GM21825 (cell line): ENCODE results near the gene HDAC3.

Experiments
- ATAC-seq: cut with Tn5 transposase; IDR thresholded peaks from one replicate; pipeline ENCODE4 v1.9.1; 2021; ENCODE audit warnings: mild to moderate bottlenecking, moderate library complexity; ENCODE audit not compliant: unreplicated experiment

HDAC3 gene

GRCh38 chr5:141636413-141637122 lies at the start of gene HDAC3, which contains the start of gene RELL2:
TSS of gene HDAC3 (minus strand) at chr5:141636849. CDS start at chr5:141636790, 59 bp downstream.
TSS of gene RELL2 (plus strand) at chr5:141636997. CDS start at chr5:141638226, 1,229 bp downstream.
- ATAC-seq: peak; percentile 81

- no peak for ATAC-seq
These were observed 48.9 kb upstream of the HDAC3 start for GRCh38 chr5:141685591-141685990.

- ATAC-seq: no peak
These were observed 47.0 kb upstream of the HDAC3 start for GRCh38 chr5:141683596-141684141.

GRCh38 chr5:141681695-141682641 lies 45.3 kb upstream of the HDAC3 start, which contains the start of gene ARAP3:
TSS of gene ARAP3 (minus strand) at chr5:141682230. CDS start at chr5:141680486, 1,744 bp downstream.
- ATAC-seq: no peak

GRCh38 chr5:141681295-141681694 lies 44.6 kb upstream of the HDAC3 start:
- ATAC-seq: no peak

- no peak for ATAC-seq
These were observed 44.1 kb upstream of the HDAC3 start for GRCh38 chr5:141680751-141681201.

GRCh38 chr5:141680178-141680577 lies 43.5 kb upstream of the HDAC3 start:
- no peak for ATAC-seq

- ATAC-seq: no peak
These were observed 40.8 kb upstream of the HDAC3 start for GRCh38 chr5:141677415-141677814.

GRCh38 chr5:141675672-141676071 lies 39.0 kb upstream of the HDAC3 start:
- ATAC-seq: no peak

- no peak for ATAC-seq
These were observed 38.1 kb upstream of the HDAC3 start for GRCh38 chr5:141674747-141675146.

- no peak for ATAC-seq
These were observed 36.5 kb upstream of the HDAC3 start for GRCh38 chr5:141672841-141673813.

- ATAC-seq: no peak
These were observed 35.6 kb upstream of the HDAC3 start for GRCh38 chr5:141672071-141672840.

GRCh38 chr5:141669520-141669919 lies 32.9 kb upstream of the HDAC3 start:
- no peak for ATAC-seq

GRCh38 chr5:141668601-141669265 lies 32.1 kb upstream of the HDAC3 start:
- ATAC-seq: no peak

GRCh38 chr5:141665995-141666940 lies 29.6 kb upstream of the HDAC3 start:
- ATAC-seq: no peak

GRCh38 chr5:141664733-141665461 lies 28.2 kb upstream of the HDAC3 start:
- peak; percentile 86 for ATAC-seq

GRCh38 chr5:141663506-141663905 lies 26.9 kb upstream of the HDAC3 start:
- no peak for ATAC-seq
